Keratinocyte (primary cell): ENCODE measurements around the gene PXDN. TPM values are rescaled to one million over a fixed set of nuclear protein-coding genes. Genes with fewer than 3 reads are reported as not detected.
A peak's percentile ranks its signal among the peaks of the same experiment; 100 is the strongest.
"Not testable (repeated sequence)": the region's sequence is repeated elsewhere in the genome, so short reads cannot be mapped to it uniquely, and the experiment has no call there.

Experiments
- DNase-seq: peaks from one replicate; pipeline ENCODE4 v3.0.0-alpha.2; 2011; ENCODE audit warnings: low read depth, missing footprints, low spot score
- FAIRE-seq: peaks from 2 replicates; lab custom pipeline; 2011; peaks lifted over from hg19 to GRCh38; lab: Jason Lieb, UNC
- H2AFZ ChIP-seq: 2 replicates; pipeline ENCODE4 v1.6.0; 2012; ENCODE audit warnings: low read length, control low read depth, inconsistent platforms; ENCODE audit not compliant: control insufficient read depth
- H3K27ac ChIP-seq: 2 replicates; pipeline ENCODE4 v1.5.1; 2011; ENCODE audit warnings: low read length; ENCODE audit not compliant: control insufficient read depth, insufficient read depth
- H3K27me3 ChIP-seq: 3 replicates; pipeline ENCODE4 v1.6.0; 2011; ENCODE audit warnings: low read length; ENCODE audit not compliant: control insufficient read depth, insufficient read depth; ENCODE audit errors: extremely low read depth
- H3K36me3 ChIP-seq, 2 experiments: 2 replicates in 1 of 2; 3 replicates in 1 of 2; pipeline ENCODE4 v1.5.1; 2011; ENCODE audit warnings: low read length in 2 of 2, mild to moderate bottlenecking in 1 of 2; ENCODE audit not compliant: control insufficient read depth in 2 of 2, insufficient read depth in 2 of 2; ENCODE audit errors: extremely low read depth in 1 of 2
- H3K4me1 ChIP-seq: 3 replicates; pipeline ENCODE4 v1.5.1; 2011; ENCODE audit warnings: low read length; ENCODE audit not compliant: control insufficient read depth, insufficient read depth; ENCODE audit errors: extremely low read depth
- H3K4me2 ChIP-seq: 3 replicates; pipeline ENCODE4 v1.6.0; 2011; ENCODE audit warnings: low read depth, low read length; ENCODE audit not compliant: control insufficient read depth, insufficient read depth; ENCODE audit errors: extremely low read depth
- H3K4me3 ChIP-seq, 3 experiments: fragments of 200-600 bp in 1 of 3; sonication (generic) in 1 of 3; 2 replicates in 2 of 3; 3 replicates in 1 of 3; pipeline ENCODE4 v1.5.1; 2011 to 2016; ENCODE audit warnings: low read length in 3 of 3, mild to moderate bottlenecking in 3 of 3, control low read depth in 2 of 3, inconsistent platforms in 1 of 3, low read depth in 1 of 3, mixed read lengths in 1 of 3, mixed run types in 1 of 3, moderate library complexity in 1 of 3; ENCODE audit not compliant: control insufficient read depth in 2 of 3, insufficient read depth in 2 of 3; ENCODE audit errors: extremely low read depth in 1 of 3
- H3K79me2 ChIP-seq: 2 replicates; pipeline ENCODE4 v1.6.0; 2012; ENCODE audit warnings: low read length; ENCODE audit not compliant: control insufficient read depth, insufficient read depth
- H3K9ac ChIP-seq: 3 replicates; pipeline ENCODE4 v1.6.0; 2011; ENCODE audit warnings: low read length; ENCODE audit not compliant: control insufficient read depth, insufficient read depth; ENCODE audit errors: extremely low read depth
- H3K9me1 ChIP-seq: 3 replicates; pipeline ENCODE4 v1.6.0; 2011; ENCODE audit warnings: low read length; ENCODE audit not compliant: control insufficient read depth, insufficient read depth; ENCODE audit errors: extremely low read depth
- H3K9me3 ChIP-seq: 2 replicates; pipeline ENCODE4 v1.5.1; 2012; ENCODE audit warnings: low read depth, low read length; ENCODE audit not compliant: control insufficient read depth
- H4K20me1 ChIP-seq: 3 replicates; pipeline ENCODE4 v1.6.0; 2011; ENCODE audit warnings: low read length; ENCODE audit not compliant: control insufficient read depth, insufficient read depth; ENCODE audit errors: extremely low read depth
- CTCF ChIP-seq, 3 experiments: IDR thresholded peaks in 1 of 3; conservative IDR thresholded peaks in 1 of 3; optimal IDR thresholded peaks in 1 of 3; 2 replicates in 2 of 3; 3 replicates in 1 of 3; pipeline versions ENCODE3 to v1.5.1; 2011; ENCODE audit warnings: low read length in 3 of 3, mild to moderate bottlenecking in 3 of 3, moderate library complexity in 2 of 3, control low read depth in 1 of 3, inconsistent platforms in 1 of 3; ENCODE audit not compliant: insufficient read depth in 2 of 3; ENCODE audit errors: extremely low read depth in 1 of 3
- EZH2 ChIP-seq: IDR thresholded peaks from one replicate; pipeline ENCODE4 v1.6.1; 2012; ENCODE audit warnings: inconsistent platforms, mild to moderate bottlenecking, low read length, moderate library complexity
- dilution Hi-C: fragments of 300-500 bp; cut with MboI; formaldehyde crosslinking; loops from one replicate; pipeline ENCODE4 v1.7.0; 2020; ENCODE audit warnings: low sequenced_read_pairs; ENCODE audit not compliant: extremely low pct_ligation_motif_present
- polyA plus RNA-seq, 5 experiments: library from polyadenylated mRNA; depleted of rRNA in 3 of 5; stranded (reverse) in 3 of 5; stranded (forward) in 1 of 5; unstranded in 1 of 5; fragments of >200 nt; gene quantifications; 1 replicate in 1 of 5; 2 replicates in 3 of 5; 3 replicates in 1 of 5; pipeline versions ENCODE4 v1.2.1 to v1.2.3, GENCODE V29; 2011 to 2012; ENCODE audit warnings: missing spikeins in 2 of 5, low read depth in 1 of 5, low replicate concordance in 1 of 5

The PXDN gene
- polyA plus RNA-seq, 1 donor (not counting 4 experiments of a cell fraction or from before 2014, with no cell fraction given), result 36.7 TPM

- Histone ChIP-seq H3K4me1 (peaks cover 32% of the 10 kb centered on the region), H3K9ac (peak overlapping the region; percentile 55)
These were observed 27.2 kb downstream of the PXDN start for GRCh38 chr2:1717113-1717512.

GRCh38 chr2:1716441-1716840 lies 27.9 kb downstream of the PXDN start:
- H4K20me1 ChIP-seq, result no peaks in the 10 kb centered on the region
- TF ChIP-seq CTCF (optimal IDR thresholded peaks at IDR 0.05 in 1 of 3, IDR thresholded peaks at IDR 0.05 in 1 of 3, conservative IDR thresholded peaks at IDR 0.05 in 1 of 3; ENCODE audit: extremely low read depth in 1 of 3, insufficient read depth in 2 of 3, low read length in 3 of 3) (no peak), EZH2 (no peak)
- no peak overlapping the region for H2AFZ ChIP-seq
- peak overlapping the region; percentile 55 for H3K9ac ChIP-seq
- dilution Hi-C loops, result no loop called here
- H3K9me1 ChIP-seq, result peaks cover 3% of the 10 kb centered on the region
- DNase-seq (no peak), FAIRE-seq (no peak)
- H3K4me1 ChIP-seq, result peaks cover 28% of the 10 kb centered on the region
- H3K4me2 ChIP-seq, result peak overlapping the region; percentile 57
- peaks cover 64% of the 10 kb centered on the region for H3K79me2 ChIP-seq
- peak overlapping the region; percentile 73 for H3K27ac ChIP-seq
- H3K9me3 ChIP-seq, result no peaks in the 10 kb centered on the region
- H3K27me3 ChIP-seq, result no peaks in the 10 kb centered on the region
- no peak overlapping the region for H3K4me3 ChIP-seq
- no peaks in the 10 kb centered on the region for H3K36me3 ChIP-seq

More at GRCh38 chr2:1717113-1717512, 27.2 kb downstream of the PXDN start:
- peak overlapping the region; percentile 26 for H2AFZ ChIP-seq
- H3K9me3 ChIP-seq, result no peaks in the 10 kb centered on the region
- H3K36me3 ChIP-seq, result no peaks in the 10 kb centered on the region
- dilution Hi-C loops, result no loop called here
- TF ChIP-seq CTCF (optimal IDR thresholded peaks at IDR 0.05 in 1 of 3, IDR thresholded peaks at IDR 0.05 in 1 of 3, conservative IDR thresholded peaks at IDR 0.05 in 1 of 3; ENCODE audit: extremely low read depth in 1 of 3, insufficient read depth in 2 of 3, low read length in 3 of 3) (no peak), EZH2 (no peak)
- DNase-seq, result peak; percentile 86
- H3K4me2 ChIP-seq, result peak overlapping the region; percentile 57
- peak overlapping the region; percentile 73 for H3K27ac ChIP-seq
- H3K27me3 ChIP-seq, result no peaks in the 10 kb centered on the region
- no peaks in the 10 kb centered on the region for H4K20me1 ChIP-seq
- peaks cover 61% of the 10 kb centered on the region for H3K79me2 ChIP-seq
- no peak overlapping the region for H3K4me3 ChIP-seq
- H3K9me1 ChIP-seq, result peaks cover 3% of the 10 kb centered on the region
- peak; percentile 90 for FAIRE-seq

- H3K4me3 ChIP-seq, H3K9me3 ChIP-seq, DNase-seq, H3K4me2 ChIP-seq, H3K27ac ChIP-seq, H3K36me3 ChIP-seq, H3K9me1 ChIP-seq, FAIRE-seq, H3K27me3 ChIP-seq, H2AFZ ChIP-seq, dilution Hi-C loops, H4K20me1 ChIP-seq, H3K9ac ChIP-seq: not testable (repeated sequence)
- peaks cover 64% of the 10 kb centered on the region for H3K79me2 ChIP-seq
- peaks cover 23% of the 10 kb centered on the region for H3K4me1 ChIP-seq
These were observed 28.4 kb downstream of the PXDN start for GRCh38 chr2:1716014-1716305.
